NCI-H446 treated with DMSO at 0.1 percent for 48 hours (cell line): ENCODE results near the gene HOXD12.

ENCODE experiments used
- DNase-seq: peaks from one replicate; lab custom pipeline; 2025; lab: John Stamatoyannopoulos, UW

Gene HOXD12

DNA sequence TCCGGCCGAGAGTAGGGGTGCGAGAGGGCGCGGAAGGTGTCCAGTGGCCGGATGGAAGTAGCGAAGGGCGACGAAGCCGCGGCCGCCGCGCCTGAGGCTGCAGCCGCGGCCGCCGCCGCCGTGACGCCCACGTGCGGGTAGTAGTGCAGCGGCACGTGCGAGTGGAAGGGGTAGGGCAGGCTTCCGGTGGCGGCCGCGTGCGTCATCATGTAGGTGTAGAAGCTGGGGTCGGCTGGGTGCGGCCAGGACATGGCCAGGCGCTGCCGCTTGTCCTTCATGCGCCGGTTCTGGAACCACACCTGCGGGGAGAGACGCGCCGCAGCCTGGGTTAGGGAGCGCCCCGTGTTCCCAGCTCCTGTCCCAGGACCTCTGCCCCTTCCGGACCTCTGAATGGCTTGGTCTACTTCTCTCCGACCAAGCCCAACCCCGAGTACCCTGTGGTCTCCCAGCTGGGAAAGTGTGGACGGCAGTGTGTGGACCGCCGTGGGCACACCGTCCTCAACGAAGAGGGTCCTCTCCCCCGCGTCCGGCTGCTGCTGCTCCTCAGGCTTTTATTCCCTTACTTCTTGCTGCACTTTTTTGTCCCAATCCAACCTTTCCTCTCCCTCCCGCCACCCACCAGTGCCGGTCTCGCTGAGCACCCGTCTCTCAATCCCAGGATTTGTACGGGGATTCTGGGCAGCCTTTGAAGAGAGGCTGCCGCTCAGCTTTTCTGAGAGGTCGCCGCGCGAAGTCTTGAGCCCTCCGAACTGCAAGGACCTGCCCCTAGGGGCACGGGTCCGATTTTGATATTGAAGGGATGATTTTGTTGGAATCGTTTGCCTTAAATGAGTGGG lies 18.8 kb upstream of the HOXD12 start:
- DNase-seq: no peak

DNA sequence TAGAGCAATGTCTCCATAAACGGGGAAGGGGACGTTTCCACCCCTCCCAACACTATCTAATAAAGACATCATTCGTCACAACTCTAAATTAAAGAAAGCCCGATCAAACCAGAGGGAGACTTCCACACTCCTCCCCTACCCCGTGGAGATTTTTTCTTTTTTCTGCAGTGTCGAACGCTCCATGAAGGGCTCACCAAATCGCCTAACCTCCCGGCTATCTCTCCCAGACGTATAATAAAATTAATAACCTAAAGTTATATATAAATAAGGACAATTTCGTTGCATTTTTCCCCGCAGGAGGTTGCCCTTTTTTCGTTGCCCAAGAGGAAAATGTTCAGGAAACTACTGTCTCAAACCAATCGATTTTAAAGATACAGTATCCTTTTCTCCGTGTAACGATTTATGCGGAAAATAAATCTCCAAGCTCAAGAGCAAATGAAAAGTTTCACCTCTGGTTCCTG lies 18.2 kb upstream of the HOXD12 start:
- no peak for DNase-seq

DNA sequence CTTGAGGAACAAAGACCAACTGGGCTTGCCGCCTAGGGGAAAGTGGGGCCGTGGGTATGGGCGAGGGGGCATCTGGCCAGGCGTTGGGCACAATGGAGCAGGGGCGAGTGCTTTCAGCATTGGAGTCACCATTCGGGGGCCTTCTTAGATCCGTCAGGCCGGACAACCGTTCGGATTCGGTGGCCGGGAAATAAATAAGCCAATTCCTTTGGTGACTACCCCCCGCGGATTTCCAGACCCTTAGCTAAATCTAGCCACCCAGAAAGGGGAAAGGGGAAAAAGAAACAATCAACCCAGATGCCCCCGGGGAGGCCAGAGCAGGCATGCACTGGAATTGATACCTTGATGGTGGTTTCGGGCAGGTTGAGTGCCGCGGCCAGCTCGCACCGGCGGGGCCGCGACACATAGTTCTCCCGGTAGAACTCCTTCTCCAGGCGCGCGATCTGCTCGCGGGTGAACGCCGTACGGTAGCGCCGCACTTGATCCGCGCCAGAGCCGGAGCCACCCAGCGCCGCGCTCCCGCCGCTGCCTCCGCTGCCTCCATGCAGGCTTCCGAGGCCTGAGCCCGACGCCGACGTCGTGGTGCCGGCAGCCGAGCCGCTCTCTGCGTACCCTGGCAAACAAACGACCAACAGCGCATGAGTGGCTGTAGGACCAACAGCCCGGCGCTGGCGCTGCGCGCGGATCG lies 17.6 kb upstream of the HOXD12 start:
- DNase-seq: no peak

DNA sequence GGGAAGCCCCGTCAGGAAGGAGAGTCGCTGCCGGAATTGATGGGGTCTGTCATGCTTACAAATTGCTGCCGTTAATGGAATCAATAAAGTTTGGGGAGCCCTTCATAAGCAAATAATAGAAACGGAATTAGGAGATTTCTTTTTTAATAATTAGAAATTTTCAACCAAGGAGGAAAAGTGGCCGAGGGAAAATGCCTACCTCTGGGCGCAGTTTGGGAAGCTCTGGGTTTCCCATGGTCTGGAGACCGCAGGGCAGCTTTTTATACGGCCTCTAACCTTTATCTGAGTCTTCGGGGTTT lies 17.1 kb upstream of the HOXD12 start:
- DNase-seq: no peak

DNA sequence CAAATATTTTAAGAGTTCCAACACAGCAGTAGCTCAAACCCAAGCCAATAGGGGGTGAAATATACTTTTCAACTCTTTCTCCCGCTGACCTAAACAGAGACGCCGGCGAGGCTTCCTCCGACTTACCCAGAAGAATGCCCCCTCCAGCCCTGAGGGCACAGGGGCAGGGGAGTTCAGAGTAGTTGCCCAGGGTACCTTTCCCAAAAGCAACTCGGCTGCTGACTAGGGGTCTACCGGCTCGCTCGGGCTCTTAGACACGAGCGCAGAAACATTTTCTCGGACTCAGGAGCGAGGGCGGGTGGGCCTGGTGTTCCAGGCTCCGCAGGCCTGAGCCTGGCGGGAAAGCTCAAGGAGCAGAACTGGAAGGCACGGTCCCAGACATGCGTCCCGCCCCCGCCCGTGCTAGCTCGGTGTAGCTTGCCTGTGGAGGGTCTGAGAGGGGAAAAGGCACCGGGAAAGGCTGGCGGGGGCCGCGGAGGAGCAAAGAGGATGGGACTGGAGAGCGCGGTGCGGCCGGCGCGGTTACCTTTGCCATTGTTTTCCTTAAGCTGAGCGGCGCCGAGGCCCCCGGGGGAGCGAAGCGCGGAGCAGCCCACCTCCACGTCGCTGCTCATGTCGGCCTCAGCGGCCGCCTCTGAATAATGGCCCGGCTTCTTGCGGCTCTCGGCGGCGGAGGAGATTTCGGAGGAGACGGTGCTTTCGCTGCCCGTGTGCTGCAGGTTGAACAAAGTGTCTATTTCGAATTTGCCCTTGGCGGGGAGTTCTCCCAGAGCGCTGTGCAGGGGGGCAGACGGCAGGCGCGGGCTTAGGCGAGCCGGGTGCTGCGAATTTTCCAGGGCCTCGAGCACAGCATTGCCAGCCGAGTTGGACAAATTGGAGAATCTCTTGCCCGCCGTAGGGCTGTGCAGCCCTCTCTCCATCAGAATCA lies 16.5 kb upstream of the HOXD12 start:
- DNase-seq: no peak

DNA sequence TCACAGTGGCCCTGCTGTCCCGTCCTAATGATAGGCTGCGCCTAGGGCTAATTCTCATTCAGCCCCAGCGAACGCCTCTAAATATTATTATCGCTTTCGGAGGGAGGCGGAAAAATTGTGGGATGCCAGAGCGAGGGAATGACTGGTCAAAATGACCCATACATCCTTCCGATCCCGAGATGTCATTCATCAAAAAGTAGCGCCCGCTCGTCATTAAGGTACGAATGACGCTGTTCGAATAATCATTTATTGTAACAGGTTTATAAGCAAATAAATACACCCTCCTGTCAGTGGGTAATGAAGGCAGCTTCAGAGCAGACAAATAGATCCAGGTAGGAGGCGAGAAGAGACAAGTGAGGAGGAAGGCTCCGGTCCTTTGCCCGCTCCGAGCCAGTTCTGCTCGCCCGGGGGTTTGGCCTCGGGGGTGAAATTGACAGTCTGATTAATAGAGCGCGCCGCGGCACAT lies 15.8 kb upstream of the HOXD12 start, which contains the start of gene EVX2:
TSS of gene EVX2 (minus strand) at position 167 of the 466 bp plus-strand sequence. CDS start 186 bp downstream, outside the sequence.
- DNase-seq: no peak

DNA sequence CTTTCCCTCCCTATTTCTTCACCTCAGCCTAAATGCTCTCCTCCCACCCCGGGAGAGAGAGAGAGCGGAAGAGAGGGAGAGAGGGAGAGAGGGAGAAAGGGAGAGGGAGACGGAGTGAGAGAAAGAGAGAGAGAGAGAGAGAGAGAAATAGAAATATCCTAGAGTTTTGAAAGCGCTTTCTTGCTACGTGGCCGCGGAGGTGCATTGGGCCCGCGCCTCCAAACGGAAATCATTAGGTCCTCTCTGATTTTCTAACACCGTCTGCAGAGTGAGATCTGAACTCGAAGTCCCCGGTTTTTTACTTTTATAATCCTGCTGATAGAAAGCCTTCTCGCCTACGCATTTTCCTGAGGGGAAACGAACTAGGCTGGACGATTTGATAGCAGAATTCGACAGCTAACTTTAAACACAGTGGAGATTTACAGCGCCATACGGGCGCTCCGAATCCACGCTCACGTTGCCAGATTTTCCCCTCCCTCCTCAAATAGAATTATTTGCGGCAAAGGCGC lies 14.9 kb upstream of the HOXD12 start:
- DNase-seq: no peak

DNA sequence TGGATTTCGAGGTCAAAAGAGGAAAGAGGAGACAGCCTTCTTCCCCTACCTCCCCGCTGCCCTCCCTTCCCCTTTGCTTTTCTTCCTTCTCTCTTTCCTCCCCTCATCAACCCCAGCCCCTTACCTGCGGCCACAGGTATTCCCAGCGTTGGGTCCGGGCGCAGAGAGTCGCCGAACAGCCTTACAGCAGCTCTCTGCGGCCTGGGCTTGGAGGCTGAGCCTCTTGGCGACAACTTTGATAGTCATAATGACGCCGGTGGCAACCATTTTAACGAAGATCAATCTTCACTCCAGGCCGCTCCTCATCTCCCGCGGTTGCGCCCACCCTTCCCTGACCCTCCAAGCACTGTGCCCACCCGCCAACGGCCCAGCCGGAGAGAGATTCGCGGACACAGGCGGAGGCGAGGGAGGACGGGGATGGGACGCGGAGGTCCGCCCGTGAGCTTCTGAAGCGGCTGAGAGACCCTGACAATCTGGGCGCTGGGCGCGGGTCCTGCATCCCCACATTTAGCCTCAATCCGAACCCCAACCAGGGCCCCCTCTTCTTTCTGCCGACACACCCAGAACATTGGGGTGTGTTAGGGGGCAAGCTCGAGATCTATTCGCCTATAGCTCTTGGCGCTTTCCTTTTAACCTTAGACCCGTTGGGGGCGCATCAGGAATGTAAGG lies 14.3 kb upstream of the HOXD12 start:
- no peak for DNase-seq

DNA sequence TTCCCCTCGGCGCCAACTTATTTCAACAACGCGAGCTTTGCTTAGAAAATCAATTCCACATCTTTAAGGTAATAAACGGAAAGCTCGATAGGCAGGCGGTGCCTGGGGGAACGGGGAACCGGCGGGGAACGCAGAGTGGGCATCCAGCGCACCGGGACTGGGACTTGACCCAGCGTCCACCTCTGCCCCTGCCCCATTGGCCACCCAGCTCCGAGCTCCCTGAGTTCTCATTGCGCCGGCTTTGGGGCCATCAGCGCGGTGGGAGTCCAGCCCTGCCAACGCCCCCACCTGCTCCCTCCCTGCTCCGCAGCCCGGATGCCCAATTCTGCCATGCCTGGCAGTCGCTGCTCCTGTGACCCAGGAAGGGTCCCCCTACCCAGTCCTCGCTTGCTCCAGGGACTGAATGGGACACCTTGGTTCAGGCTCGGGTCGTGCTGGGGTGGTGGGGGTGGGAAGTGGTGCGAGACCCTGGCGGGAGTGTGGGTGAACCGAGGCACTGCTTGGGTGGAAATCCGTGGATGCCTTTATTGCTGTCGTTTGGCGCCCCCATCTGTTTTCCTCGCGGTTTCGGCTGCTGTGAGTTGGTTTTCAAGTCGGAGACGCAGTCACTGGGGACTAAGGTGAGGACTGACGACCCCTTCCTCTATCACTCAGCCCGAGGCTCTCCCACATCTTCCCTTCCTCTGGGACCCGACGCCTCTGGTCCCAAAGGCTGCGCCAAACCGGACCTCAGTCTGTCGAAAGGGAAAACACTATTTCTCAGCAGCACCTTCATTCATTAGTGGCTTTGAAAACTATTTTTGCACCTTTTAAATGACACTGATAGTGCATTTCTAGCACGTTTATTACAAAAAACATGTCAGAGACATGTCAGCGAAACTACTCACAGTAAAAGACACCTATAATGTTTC lies 13.5 kb upstream of the HOXD12 start:
- DNase-seq: no peak

DNA sequence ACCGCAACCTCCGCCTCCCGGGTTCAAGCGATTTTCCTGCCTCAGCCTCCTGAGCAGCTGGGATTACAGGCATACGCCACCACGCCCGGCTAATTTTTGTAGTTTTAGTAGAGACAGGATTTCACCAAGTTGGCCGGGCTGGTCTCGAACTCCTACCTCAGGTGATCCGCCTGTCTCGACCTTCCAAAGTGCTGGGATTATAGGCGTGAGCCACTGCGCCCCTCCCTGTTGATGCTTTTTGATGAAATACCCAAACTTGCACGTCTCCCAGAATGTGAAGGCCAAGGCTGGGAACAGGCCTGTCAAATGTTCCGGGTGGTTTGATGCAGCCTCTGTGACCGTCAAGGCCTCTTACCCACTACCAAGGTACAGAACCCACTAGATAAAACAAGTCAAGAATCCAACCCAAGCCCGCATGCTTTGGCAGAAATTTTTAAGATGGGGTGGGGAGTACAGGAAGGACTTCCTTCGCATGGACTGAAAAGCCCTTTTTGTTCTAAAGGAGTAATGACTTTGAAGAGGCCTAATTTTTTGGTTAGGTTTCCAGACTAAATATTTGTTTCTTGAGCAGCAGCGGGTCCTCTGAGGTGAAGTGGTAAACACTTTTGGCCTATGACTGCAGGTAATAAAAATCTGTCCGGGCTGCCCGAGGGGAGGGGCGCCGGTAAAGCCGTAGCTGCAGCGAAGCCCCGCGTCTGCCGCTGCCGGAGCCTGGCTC lies 12.1 kb upstream of the HOXD12 start:
- no peak for DNase-seq

DNA sequence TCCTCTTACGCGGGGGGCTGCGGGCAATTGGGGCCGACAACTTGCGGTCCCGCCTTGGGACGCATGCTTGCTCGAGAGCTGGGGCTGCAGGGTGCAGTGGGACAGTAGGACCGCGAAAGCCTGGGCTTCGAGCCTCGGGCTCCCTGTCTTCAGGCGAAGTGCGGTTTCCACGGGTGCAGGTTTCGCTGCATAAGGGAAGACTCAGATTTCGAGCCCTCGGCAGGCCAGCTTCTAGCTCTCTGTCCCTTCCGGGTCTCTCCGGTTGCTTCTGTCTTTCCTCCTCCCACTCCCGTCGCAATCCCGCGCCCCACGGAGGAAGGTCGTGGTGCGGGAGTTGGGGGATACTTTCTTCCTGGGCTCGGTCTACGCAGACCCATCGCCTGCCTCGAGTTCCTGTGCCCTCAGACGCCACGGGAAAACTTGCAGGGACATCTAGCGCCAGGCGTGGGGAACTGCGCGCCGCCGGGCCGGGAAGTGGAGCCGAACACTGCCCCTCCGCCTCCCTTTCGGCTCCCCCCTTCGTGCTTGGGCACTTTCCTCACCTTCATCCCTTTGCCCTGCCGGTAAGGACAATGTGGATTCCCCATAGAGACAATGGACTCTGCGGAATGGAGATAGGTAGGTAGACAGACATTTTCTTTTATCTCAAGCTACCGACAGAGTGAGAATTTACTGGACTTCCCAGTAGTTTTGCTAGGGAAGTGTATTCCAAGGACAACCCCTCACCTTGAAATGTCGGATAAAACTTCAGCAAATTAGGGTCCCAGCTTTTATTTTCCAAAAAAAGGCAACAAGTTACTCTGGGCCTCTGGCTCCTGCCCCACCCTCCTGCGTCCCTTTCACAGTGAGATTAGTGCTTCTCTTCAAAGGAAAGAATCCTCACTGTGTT lies 11.3 kb upstream of the HOXD12 start:
- no peak for DNase-seq

DNA sequence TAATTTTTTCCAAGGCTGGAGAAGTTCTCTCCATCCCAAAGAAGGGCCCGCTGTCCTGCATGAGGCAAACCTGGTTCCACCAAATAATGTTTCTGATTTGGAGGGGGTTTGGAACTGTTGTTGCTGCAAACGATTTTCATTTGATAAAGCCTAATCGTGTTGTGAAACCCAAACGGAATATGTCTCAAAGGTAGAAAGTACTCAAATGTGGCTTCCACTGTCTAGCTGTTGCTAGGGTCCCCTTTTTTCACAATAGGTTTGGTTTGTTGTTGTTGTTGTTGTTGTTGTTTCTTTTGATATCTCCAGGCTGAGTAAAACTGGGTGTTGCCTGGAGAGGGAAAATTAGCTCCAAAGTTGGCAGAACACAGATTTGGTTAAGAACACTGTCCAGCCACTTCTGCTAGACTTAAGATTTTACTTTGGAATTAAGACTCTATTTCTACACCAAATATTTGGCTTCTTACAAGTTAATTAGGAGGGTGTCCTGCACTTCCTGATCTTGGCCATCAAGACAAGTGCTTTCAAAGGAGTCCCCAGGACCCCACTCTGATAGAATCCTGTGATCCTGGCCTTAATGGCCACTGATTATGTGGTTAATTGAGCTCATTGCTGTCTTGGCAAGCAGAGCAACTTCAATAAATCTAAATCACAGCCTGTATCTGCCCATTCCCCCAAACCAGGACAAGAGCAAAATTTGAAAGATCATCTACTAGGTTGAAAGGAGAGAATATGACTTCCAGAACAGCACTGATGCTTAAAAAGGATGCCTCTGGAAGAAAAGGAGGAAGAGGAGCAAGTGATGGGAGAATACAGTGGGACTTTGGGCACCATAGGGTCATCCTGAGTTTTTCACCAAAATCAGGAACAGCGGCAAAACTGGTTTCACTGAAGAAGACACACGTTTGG lies 10.4 kb upstream of the HOXD12 start:
- DNase-seq: no peak

DNA sequence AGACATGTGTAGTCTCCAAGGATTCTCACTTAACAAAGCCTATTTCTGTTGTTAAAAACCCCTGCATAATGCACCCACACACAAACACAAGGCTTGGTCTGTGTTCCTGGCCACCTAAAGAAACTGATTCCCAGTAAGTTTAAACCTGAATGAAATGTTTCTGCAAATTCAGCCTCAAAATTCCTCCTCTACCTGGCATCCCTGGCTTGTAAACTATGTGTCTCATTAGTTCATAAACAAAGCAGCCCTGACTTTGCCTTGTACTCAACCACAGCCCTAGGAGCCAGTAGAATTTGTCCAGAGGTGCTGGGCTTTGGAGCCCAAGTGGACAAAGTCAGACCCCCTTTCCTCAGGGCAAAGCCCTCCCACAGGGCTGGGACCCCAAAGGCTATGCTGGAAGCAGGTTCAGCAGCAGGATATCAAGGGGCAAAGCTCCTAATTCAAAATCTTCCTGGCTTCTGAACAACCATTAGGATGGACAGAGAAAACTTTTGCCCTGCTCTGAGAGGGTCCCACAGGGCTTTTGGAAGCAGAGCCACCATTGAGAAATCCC lies 9.7 kb upstream of the HOXD12 start:
- no peak for DNase-seq

DNA sequence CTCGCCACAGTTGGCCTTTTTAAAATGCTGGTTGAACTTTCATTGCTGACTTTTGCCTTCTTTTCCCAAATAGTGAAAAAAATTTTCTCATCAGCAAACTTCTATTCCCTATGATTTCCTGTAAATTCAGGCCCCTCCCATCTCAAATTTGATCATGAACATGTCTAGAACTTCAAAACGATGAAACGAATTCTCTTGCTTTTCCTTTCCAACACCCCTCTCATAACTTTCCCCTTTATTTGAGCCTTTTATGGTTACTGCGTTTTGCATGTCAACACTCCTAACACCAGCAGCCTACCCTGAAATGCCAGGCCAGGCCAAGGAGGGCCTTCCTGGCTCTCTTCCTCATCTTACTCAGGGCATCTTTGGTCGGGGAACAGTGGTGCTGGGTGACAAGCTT lies 8.7 kb upstream of the HOXD12 start:
- no peak for DNase-seq

DNA sequence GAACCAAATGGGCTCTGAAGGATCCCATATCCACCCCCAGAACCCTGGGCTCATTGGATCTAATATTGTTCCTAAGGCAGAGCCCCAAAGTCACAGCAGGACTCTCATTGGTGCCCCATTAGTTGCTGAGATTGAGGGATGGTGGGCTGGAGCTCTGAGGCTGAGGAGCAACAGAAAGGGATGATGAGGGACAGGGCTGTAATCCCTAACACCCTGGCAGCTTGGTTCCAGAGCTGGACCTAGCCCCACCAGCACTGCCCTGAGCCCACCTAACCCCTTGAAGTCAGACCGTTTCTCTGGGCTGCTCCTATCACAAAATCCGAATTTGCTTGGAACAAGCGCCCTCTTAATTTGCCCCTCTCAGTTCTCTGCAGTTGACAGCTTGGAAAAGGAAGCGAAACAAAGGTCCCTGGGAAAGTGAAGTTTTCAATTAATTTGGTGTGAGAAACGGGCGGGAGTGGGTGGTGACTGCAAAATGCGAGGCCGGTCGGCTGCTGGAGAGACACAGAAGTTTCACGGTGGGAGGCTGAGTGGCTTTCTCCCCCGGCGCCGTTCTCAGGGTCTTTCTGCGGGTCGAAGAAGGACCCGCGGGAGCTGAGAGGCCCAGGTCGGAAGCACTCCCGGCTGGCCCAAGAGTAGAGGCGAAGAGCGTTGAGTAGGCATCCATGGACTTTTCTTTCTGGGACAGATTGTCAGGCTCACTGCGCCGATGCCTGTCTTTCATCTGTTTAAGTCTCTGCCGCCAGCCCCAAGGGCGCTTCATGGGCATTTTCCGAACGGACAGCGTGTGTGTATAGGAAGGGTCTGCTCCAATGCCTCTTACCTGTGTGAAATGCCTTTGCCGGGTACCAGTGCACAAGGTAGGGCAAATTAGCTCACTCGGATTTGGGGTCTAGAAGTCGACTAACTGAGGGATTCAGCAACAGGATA lies 8.0 kb upstream of the HOXD12 start:
- no peak for DNase-seq
